ENCODE results near the gene TANGO2. TPM values are rescaled to one million over a fixed set of nuclear protein-coding genes. Genes with fewer than 3 reads are reported as not detected.

TANGO2 gene
- total and polyA plus RNA-seq, 12 donors: 25.1 to 87.0 (median 43.5) TPM

DNA sequence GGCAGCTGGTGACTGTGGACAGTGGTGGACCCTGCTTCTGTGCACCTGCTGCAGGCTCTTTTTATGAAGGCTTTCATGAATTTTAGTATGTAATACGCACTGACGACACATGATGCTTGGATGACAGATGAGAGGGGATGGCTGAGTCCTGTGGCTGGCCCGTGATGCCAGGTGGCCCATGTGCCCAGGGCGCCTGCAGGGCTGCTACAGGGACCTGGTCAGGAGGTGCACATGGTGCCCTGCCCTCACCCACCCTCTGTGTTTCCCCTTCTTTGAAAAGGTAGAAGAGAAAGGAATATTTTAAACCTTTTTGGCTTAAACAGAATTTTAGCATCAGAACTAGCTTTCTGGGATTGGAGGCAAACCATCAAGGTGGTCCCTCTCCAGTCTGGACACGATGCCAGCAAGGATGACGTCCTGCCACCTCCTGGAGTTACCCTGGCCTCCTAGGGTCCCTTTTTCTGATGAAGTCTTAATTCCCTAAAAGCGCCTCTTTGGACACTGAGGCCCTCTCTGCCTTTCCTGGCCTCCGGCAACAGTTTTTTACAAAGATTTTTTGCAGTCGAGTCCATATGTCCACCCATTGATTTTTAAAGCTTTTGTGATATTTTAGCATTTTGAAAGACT, 89.6 kb downstream of the TANGO2 start:
- intact Hi-C loops (cut with DNase I): no loop called here
- Histone ChIP-seq H3K4me3 (no peak overlapping the region), H3K4me1 (replicated peaks in 1 of 2) (peaks cover 0 to 2% of the 10 kb centered on the region in 2 donors), H3K36me3 (replicated peaks in 1 of 2) (peaks cover 0 to 94% of the 10 kb centered on the region in 2 donors), H3K27ac (peak overlapping the region in 1 of 5 donors; percentile 38), H3K27me3 (no peaks in the 10 kb centered on the region), H3K9me3 (replicated peaks in 1 of 3) (no peaks in the 10 kb centered on the region)
- DNase-seq: no peak
- 90 to 93% (median 92%) methylated on average over 9 of the region's 9 CpGs for WGBS, 4 donors
- TF ChIP-seq CTCF (IDR thresholded peaks at IDR 0.05) (no peak), POLR2A (IDR thresholded peaks at IDR 0.05) (no peak)

- 60 to 64% (median 61%) methylated on average over 14 of the region's 14 CpGs for WGBS, 4 donors
- intact Hi-C loops (cut with DNase I): no loop called here
- peaks cover 0 to 90% of the 10 kb centered on the region in 2 donors for H3K36me3 ChIP-seq (replicated peaks in 1 of 2)
These were observed 90.3 kb downstream of the TANGO2 start for GRCh38 chr22:20111045-20111688.

DNA sequence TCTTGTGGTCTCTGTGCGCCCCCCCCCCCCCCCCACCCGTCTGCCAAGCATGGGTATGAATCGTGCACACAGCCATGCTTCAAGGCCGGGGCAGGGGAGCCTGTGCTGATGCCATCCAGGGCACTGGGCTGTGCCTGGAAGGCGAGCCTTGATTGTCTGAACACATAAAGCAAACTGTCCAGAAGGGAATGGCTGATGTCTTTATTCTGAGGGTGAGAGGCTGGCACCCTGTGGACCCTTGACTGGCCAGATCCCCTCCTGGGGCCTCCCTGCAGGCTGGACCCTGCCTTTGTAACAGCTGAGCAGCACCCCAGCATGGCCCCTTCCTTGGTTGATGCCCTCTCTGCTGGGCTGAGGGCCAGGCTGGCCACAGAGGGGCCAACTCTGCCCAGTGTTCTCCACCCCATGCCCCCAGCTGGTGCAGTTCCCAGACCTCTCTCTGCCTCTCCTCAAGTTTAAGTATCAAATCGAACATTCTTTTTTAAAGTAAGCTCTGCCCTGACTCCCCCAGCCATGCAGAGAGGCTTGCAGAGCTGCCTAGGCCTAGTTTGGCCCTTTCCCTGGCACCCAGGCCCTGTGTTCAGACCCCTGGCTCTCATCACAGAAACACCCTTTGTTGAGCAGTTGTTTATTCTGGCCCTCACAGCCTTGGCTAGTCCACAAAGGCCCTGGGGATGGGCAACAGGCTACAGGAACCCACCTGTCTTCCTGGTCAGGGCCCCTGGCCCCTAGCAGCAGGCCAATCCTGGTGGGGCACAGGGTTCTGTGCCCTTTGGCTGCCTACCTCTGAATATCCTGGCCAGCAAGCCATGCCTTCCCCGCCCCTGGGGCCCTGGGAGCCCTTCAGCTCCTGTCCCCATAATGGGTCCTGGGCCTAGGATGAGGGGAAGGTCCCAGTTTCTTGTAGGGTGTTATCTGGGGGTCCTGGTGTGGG, 91.0 kb downstream of the TANGO2 start:
- H3K27ac ChIP-seq: peak overlapping the region in 3 of 5 donors; percentile 51 to 52 (median 52)
- H3K4me3 ChIP-seq: no peak overlapping the region
- H3K9me3 ChIP-seq (replicated peaks in 1 of 3): no peaks in the 10 kb centered on the region
- peaks cover 10 to 13% of the 10 kb centered on the region in 2 donors for H3K4me1 ChIP-seq (replicated peaks in 1 of 2)
- TF ChIP-seq POLR2A (IDR thresholded peaks at IDR 0.05) (no peak), CTCF (IDR thresholded peaks at IDR 0.05) (no peak)
- WGBS, 4 donors: 46 to 62% (median 58%) methylated on average over 4 to 7 of the region's 7 CpGs
- H3K27me3 ChIP-seq: no peaks in the 10 kb centered on the region
- peak in 3 of 7 donors; percentile 55 to 59 (median 58) for DNase-seq
- peaks cover 0 to 82% of the 10 kb centered on the region in 2 donors for H3K36me3 ChIP-seq (replicated peaks in 1 of 2)
- intact Hi-C loops (cut with DNase I): no loop called here

More at GRCh38 chr22:20111045-20111688, 90.3 kb downstream of the TANGO2 start:
- Histone ChIP-seq H3K27ac (peak overlapping the region in 1 of 5 donors; percentile 52), H3K9me3 (replicated peaks in 1 of 3) (no peaks in the 10 kb centered on the region), H3K27me3 (no peaks in the 10 kb centered on the region), H3K4me1 (replicated peaks in 1 of 2) (peaks cover 6 to 9% of the 10 kb centered on the region in 2 donors), H3K4me3 (no peak overlapping the region)
- TF ChIP-seq POLR2A (IDR thresholded peaks at IDR 0.05) (no peak), CTCF (IDR thresholded peaks at IDR 0.05) (peak in 5 of 6 experiments; percentile 17 to 35 (median 32))
- no peak for DNase-seq

Data from adrenal gland (tissue), 12 donors.